HG03159 (cell line): Measurements from ENCODE around the gene TRPT1.
A peak's percentile ranks its signal among the peaks of the same experiment; 100 is the strongest.

ENCODE experiments used
- ATAC-seq: cut with Tn5 transposase; IDR thresholded peaks from one replicate; pipeline ENCODE4 v1.9.1; 2021; ENCODE audit warnings: mild to moderate bottlenecking, moderate library complexity; ENCODE audit not compliant: unreplicated experiment

Gene TRPT1

DNA sequence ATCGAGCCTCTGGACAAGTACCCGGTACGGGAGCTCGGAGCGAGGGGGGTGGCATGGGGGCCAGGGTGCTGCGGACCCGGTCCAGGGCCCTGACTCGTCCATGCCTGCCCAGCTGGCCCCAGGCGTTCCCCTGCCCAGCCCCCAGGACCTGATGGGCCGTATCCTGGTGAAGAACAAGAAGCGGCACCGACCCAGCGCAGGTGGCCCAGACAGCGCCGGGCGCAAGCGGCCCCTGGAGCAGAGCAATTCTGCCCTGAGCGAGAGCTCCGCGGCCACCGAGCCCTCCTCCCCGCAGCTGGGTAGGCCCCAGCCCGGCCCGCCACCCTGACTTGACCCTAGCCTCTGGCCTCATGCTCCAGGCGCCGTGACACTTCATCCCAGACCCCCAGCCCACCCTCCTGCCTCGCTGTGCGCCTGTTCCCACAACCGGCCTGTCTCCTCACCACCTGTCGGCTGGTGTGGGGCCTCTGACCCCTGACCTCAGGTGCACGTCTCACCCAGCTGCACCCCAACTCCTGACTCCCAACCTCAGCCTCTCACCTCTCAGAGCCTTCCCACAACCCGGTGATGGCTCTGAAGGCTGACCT lies 33.1 kb upstream of the TRPT1 start:
- no peak for ATAC-seq

DNA sequence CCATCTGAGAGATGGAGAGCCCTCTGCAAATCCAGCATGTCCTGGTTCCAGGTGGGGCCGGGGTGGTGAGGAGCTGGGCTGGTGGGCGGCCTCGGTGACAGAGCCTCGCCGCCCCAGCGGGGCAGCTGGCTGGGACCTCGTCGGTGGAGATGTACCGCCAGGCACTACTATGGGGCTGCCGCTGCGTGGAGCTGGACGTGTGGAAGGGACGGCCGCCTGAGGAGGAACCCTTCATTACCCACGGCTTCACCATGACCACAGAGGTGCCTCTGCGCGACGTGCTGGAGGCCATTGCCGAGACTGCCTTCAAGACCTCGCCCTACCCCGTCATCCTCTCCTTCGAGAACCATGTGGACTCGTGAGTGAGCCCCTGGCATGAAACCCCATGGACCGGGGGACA lies 32.4 kb upstream of the TRPT1 start:
- no peak for ATAC-seq

DNA sequence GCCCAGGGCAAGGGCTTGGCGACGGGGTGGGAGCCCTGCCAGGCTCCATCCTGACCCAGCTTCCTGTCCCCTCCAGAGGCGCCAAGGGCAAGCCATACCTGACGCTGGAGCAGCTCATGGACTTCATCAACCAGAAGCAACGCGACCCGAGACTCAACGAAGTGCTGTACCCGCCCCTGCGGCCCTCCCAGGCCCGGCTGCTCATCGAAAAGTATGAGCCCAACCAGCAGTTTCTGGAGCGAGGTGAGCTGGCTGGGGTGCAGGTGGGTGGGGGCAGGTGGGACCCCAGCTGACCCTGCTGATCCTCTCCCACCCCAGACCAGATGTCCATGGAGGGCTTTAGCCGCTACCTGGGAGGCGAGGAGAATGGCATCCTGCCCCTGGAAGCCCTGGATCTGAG lies 30.3 kb upstream of the TRPT1 start:
- ATAC-seq = no peak

DNA sequence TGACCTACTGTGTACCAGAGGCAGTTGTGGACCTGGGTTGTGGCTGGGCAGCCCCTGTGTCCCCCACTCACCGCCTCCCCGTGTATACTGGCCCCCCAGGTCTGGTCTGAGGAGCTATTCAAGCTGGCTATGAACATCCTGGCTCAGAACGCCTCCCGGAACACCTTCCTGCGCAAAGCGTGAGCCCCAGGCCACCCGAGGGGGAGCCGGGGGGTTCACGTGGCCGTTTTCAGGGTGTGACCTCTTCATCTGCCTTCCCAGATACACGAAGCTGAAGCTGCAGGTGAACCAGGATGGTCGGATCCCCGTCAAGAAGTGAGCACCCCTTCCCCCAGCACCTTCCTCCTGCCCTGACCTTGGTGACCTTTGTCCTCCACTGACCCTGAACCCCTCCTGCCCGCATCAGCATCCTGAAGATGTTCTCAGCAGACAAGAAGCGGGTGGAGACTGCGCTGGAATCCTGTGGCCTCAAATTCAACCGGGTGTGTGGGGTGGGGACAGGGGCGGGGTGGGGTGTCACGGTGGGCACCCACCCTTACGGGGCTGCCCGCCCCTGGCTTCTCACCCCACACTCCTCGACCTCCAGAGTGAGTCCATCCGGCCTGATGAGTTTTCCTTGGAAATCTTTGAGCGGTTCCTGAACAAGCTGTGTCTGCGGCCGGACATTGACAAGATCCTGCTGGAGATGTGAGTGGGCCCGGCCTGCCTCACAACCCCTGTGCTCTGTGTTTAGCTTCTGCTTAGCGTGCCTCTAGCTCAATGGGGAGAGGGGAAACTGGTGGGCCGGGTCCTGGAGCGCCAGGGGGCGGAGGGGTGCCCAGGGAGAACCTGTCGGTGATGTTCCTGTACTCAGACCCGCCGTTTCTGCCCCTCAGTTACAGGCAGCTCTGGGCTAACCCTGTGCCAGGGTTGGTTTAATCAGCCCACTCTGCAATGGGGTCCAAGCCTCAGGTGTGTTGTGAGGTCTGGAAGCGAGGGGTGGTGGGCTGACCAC lies 29.4 kb upstream of the TRPT1 start:
- ATAC-seq = no peak

DNA sequence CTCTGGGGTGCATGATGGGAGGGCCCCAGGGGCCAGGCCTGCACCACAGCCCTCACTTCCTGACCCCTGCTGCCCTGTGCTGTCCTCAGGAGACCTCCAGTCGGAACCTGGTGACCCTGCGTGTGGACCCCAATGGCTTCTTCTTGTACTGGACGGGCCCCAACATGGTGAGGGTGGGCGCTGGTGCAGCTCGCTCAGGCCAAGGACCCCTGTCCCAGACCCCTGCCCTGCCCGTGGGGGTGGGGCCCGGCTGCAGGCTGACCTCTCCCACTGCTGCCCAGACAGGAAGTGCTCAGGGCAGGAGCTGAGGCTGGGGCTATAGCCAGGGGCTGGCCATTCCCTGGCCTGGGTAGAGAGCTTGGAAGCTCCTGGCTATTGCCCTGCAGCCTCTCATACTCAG lies 28.3 kb upstream of the TRPT1 start:
- ATAC-seq = no peak

DNA sequence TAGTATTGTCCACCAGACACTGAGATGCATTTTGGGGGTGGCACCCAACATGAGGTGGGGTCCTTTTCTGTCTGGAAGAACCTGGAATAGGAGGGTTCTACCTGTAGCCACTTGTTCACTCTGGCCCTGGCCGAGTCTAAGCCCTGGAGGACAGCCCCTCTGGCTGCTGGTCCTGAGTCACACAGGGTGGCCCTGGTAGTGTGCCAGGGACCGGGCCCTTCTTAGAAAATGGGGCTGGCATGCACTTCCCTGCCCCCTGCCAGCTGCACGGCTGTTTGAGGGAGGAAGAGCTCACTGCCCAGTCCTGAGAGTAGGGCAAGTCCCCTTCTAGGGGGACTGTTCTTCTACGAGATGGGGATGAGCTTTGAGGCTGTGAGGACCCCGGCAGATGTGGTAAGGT lies 27.5 kb upstream of the TRPT1 start:
- ATAC-seq = no peak

DNA sequence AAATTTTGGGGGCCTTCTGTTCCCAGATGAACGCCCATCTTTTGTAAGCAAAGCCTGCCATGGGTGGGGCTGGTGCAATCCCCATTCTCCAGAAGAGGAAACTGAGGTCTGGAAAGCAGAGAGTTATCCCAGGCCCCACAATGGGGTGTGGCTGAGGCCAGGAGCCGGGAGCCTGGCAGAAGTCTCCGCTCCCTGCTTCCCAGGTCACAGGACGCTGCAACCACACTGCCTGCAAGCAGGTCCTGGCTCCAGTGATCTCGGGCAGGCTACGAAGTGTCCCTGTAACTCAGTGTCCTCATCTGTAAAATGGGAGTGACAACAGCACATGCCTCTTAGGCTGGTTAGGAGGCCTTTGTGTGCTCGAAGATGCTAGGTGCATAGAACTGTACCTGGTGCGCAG lies 27.1 kb upstream of the TRPT1 start:
- ATAC-seq = no peak

DNA sequence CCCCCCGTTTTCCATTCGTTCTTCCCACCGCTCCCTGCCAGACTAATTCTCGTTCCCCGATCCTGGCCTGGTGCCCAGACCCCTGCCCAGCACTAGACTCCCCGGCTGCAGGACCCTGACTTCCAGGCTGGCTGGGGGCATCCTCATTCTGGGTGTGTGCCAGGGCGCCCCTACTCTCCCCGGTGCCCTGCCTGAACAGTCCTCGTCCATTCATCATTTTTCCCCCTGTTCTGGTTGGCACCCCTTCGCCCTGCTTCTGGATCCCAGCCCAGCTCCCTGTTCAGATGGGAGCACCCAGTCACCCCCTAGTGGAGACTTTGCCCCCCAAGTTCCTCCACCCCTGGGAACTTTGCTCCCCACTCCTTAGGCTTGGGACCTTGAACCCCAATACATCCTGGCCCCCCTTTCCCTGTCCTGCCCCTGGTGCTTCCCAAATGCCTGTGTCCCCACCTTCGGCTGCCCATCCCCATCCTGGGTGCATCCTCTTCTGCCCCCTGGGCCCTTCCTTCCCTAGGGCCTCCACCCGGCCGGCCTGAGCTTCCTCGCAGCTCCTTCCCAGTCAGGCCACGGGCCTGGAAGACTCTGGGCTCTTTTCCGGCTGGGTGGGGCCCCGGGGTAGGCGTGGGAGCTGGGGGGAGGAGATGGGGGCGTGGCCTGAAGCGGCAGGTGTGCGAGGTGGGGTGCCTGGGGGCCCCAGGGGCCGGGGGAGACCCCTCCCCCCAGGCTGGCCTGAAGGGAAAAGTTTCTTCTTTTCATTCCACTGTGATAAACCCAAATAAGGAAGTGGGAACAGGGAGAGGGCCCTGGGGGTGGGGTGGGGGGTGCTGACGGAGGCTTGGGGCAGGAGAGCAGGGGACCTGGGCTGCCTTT lies 26.3 kb upstream of the TRPT1 start:
- ATAC-seq = no peak

DNA sequence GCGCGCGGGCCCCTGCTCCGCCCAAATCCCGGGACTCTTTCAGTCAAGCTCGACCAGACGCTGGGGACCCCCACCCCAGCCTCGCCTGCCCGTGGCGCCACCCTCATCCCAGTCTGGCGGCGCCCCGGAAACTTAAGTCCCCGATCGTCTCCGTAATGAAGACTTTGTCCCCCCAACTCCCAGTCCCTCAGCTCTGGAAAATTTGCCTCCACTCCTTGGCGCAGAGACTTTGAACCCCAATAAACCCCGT lies 25.7 kb upstream of the TRPT1 start:
- ATAC-seq = no peak

DNA sequence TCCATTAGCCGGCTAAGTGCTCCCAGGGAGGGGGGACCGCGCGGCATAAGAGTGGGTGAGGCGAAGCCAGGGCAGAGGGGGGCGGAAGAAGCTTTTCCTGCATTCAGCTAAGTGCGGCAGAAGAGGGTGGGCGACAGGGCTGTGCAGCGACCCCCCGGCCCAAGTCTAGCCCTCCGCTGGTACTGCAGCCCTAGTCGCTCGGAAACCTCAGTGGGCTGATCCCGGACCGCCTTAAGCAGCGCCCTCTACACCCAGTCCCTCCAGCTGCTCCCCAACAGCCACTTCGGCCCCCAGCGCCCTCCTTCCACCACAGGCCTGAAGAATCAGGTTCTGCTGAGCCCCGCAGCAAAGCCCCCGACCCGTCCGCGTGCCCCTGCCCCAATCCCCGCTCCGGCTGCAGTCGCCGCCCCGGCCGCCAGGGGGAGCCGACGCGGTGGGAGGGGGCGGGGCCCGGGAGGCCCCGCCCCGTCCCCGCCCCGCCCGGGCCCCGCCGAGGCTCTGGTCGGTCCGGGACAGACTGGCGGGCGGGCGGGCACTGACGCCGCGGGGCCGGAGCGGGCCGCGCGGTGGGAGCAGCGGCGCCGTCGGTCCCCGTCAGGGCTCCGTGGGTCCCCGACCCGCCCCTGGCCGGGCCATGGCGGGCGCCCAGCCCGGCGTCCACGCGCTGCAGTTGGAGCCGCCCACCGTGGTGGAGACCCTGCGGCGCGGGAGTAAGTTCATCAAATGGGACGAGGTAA lies 25.2 kb upstream of the TRPT1 start, which contains the start of gene PLCB3:
TSS of gene PLCB3 (plus strand) at position 515 of the 737 bp plus-strand sequence. CDS start at position 635, 120 bp downstream.
- peak; percentile 37 for ATAC-seq

DNA sequence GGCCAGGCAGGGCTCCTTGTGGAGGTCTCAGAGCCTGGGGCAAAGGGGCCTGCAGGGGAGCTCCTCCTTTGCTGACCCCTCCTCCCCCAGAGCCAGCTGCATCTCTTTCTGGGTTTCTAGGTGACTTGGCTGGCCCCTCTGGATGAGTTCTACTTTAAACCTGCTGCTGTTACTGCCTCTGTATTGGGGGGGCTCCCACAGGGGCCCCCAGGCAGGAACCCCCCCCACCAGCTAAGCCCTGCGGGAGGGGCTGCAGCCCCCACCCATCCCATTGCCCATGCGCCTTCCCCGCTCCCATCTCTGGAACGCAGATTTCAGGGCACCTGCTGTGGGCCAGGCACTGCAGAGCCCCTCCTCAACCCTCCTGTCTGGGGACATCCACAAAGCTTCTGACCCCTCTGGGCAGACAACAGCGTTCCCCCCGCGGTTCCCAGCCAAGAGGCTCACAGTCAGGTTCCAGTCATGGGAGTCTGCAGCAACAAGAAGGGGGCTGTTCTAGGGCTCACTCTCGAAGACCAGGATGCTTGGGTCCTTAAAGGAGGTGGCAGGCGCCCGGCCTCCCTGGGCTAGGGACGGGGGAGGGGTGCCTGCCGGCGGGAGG lies 24.5 kb upstream of the TRPT1 start:
- no peak for ATAC-seq

DNA sequence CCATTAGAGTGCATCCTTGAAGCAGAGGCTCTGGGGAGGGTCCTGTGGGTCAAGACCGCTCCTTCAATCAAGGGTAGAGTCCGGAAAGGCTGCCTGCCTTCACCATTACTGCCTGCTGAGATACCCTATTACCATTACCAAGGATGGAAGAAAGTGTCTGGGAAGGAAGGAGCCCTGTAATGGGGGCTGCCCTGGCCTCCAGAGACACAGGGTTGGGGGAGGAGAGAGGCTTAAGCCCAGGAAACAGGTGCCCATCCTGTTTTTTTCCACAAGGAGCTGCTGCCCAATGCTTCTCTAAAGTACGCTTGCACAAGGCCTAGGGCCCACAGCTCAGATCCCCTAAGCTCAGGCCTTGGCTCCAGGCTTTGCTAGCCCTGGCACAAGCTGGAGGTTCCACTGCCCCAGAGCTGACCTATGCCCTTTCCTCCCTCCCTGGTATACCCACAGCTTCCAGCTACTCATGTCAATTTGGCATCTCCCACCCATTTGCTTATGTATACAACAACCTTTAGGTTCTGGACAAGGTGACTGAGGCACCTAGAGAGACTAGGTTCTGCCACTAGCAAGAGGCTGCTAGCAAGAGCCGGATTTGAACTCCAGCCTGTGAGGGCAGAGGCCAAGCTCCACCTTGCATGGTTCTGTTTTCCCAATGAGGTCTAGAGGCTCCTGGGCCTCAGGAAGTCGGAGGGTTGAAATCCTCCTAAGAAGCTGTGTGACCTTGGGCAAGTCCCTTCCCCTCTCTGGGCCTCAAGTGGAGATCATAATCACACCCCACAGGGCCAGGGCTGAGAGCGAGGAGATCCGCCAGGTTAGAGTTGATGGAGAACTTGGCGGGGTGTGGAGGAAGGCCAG lies 23.8 kb upstream of the TRPT1 start:
- ATAC-seq = no peak

DNA sequence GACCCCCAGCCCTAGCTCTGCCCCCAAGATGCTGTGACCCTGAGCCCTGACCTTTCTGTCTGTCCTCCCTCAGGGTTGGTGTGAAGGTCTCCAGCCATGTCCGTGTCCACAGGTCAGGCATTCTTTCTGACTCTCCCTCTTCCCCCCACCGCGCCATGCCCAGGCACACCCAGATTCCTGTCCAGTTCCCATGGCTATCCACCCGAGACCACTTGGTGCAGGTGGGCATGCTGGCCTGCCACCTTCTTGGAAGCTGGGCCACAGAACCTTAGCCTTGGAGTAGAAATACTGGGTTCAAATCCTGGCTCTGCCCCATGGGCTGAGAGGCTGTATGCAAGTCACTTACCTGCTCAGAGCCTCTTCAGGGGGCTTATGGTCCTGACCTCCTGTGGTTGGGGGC lies 23.1 kb upstream of the TRPT1 start:
- no peak for ATAC-seq

DNA sequence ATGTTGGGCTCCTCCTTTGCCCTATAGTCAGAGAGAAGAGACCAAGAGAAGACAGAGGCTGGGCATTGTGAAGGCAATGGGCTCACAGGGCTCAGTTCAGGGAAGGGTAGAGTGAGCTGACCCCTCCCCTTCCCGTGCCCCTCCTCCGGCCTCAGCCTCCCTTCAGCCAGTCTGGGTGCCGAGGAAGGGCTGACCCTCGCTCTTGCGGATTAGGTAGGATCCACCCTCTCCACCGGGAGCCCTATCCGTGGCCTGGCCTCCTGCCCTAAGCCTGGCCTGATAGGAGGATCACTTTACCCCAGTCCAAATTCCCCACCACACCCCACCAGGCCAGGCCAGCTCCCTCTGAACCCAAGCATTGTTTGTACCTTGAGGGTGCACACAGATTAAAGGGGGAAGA lies 22.6 kb upstream of the TRPT1 start:
- no peak for ATAC-seq

DNA sequence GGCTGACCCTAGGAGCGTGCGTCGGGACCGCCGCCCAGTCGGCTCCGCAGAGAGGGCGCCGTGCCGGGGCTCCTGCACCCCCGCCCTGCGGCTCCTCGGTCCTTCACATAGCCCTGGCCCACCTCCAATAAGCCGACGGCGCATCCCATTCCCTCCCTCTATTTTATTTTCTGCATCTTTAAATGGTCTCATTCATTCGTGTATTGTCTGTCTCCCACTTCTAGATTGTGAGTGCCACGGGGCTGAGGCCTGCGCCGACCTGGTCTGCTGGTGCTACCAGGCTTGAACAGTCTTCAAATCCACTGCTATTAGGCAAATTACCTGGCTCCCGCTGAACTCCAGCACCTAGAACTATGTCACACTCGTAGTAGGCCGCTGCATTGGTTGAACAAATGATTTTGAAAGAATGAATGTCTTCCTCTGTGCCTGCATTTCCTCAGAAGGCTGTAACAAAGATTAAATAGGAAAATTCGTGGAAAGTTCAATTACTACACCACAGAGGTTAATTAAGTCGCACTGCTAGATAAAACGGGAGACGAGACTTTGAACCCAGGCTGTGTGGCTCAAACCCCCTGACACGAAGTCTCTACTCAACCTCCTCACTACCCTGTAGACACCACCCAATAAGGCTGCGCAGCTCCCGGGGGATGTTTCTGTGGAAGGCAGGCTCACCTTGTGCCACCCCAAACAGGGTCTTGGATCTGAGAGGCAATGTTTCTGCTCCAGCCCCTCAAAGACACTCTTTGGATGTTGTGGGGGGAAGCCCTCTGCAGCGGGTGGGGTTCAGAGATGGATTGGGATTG lies 21.9 kb upstream of the TRPT1 start:
- ATAC-seq = no peak

DNA sequence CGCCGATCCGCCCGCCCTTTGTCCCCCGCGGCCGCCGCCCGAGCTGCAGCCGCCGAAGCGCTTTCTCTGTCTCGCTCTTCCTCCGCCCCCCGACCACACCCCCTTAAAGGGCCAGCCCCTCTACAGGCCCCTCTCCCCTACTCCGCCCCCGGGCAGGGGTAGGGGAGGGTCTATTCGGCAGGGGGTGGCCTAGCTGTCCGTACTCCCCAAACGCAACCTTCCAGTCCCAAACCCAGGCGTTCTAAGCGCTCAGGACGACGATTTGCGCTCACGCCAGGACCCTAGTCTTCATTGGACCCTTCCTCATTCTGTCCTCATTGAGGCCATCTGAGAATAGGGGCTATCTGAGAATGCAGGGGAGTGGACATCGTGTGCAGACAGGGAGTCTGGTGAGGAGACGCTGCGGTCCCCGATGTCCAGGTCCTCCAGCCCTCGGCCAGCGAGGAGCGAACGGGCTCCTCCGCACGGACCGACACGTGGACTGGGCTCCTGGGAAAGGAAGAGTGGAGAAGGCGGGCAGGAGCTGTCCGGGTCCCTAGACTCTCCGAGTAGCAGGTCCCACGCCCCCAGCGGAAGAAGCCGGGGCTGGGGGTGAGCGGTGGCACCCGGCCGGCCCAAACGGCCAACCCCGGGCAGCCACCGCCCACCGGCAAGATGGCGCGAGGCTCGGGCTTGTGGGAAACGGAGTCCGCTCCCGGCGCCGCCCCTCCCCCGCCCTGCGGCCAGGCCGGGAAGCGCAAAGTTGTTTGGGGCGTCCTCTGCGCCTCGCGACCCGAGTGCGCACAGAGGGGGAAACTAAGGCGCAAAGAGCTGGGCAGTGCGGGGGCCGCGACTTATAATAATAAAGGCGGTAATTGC lies 21.1 kb upstream of the TRPT1 start, which contains the start of gene PPP1R14B:
TSS of gene PPP1R14B (minus strand) at position 73 of the 858 bp plus-strand sequence. CDS start 270 bp downstream, outside the sequence.
- ATAC-seq = peak; percentile 42

DNA sequence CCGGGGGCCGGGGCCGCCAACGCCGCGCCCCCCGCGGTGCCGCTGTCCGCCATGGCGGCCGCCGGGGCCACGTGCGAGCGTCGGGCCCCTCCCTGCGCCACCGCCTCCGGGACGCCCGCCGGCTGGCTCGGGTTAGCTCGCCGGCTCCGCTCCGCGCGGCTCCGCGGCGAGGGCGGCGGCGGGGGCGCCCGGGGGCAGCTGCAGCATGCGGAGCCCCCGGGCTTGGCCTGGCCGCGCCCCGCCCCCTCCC lies 20.6 kb upstream of the TRPT1 start:
- ATAC-seq = peak; percentile 12
